CD14-positive monocyte (primary cell): ENCODE data around the gene WDR70. TPM values are rescaled to one million over a fixed set of nuclear protein-coding genes. Genes with fewer than 3 reads are reported as not detected.
A peak's percentile ranks its signal among the peaks of the same experiment; 100 is the strongest.

Experiments used
- DNase-seq, 3 donors: peaks; one replicate each; pipeline ENCODE4 v3.0.0-alpha.2; 2011 to 2022
- H2AFZ ChIP-seq: 2 replicates; pipeline ENCODE4 v1.6.0; 2012; ENCODE audit warnings: mild to moderate bottlenecking, low read depth, low read length, inconsistent platforms; ENCODE audit not compliant: insufficient read depth, poor library complexity, severe bottlenecking
- H3K27ac ChIP-seq, 2 donors: 1 replicate in 1 of 2; 2 replicates in 1 of 2; pipeline ENCODE4 v1.5.1; 2012 to 2013; ENCODE audit warnings: low read length in 2 of 2, control low read depth in 1 of 2, inconsistent platforms in 1 of 2, low read depth in 1 of 2, mild to moderate bottlenecking in 1 of 2
- H3K27me3 ChIP-seq, 2 donors: one replicate each; pipeline versions ENCODE4 v1.6.0 to v1.6.1; 2011 to 2013; ENCODE audit warnings: low read length in 2 of 2; ENCODE audit not compliant: control insufficient read depth in 2 of 2, insufficient read depth in 2 of 2
- H3K36me3 ChIP-seq, 2 donors: replicated peaks in 1 of 2; 1 replicate in 1 of 2; 2 replicates in 1 of 2; pipeline versions ENCODE4 v1.5.1 to v1.6.1; 2012 to 2013; ENCODE audit warnings: low read length in 2 of 2, control low read depth in 1 of 2, inconsistent platforms in 1 of 2, mild to moderate bottlenecking in 1 of 2; ENCODE audit not compliant: insufficient read depth in 2 of 2, control insufficient read depth in 1 of 2
- H3K4me1 ChIP-seq, 2 donors: 1 replicate in 1 of 2; 2 replicates in 1 of 2; pipeline versions ENCODE4 v1.5.1 to v1.6.1; 2012 to 2013; ENCODE audit warnings: low read length in 2 of 2, control low read depth in 1 of 2, inconsistent platforms in 1 of 2, mild to moderate bottlenecking in 1 of 2, moderate library complexity in 1 of 2; ENCODE audit not compliant: insufficient read depth in 2 of 2, control insufficient read depth in 1 of 2
- H3K4me2 ChIP-seq: replicated peaks from 2 replicates; pipeline ENCODE3; 2012; ENCODE audit warnings: low read length, moderate library complexity, mild to moderate bottlenecking; ENCODE audit not compliant: poor library complexity, severe bottlenecking; ENCODE audit errors: extremely low read depth
- H3K4me3 ChIP-seq, 3 experiments: fragments of 200-600 bp in 1 of 3; sonication (generic) in 1 of 3; replicated peaks in 1 of 3; 1 replicate in 2 of 3; 2 replicates in 1 of 3; pipeline ENCODE4 v1.5.1; 2011 to 2013; ENCODE audit warnings: low read length in 3 of 3, mild to moderate bottlenecking in 3 of 3, control low read depth in 2 of 3, low read depth in 2 of 3, inconsistent platforms in 1 of 3, moderate library complexity in 1 of 3
- H3K79me2 ChIP-seq: 2 replicates; pipeline ENCODE4 v1.6.0; 2012; ENCODE audit warnings: mild to moderate bottlenecking, control low read depth, inconsistent platforms, low read length, moderate library complexity; ENCODE audit not compliant: insufficient read depth
- H3K9ac ChIP-seq: 2 replicates; pipeline ENCODE4 v1.6.0; 2017; ENCODE audit warnings: low read length, mild to moderate bottlenecking; ENCODE audit not compliant: insufficient read depth, poor library complexity, severe bottlenecking
- H3K9me3 ChIP-seq, 2 donors: replicated peaks in 1 of 2; 1 replicate in 1 of 2; 2 replicates in 1 of 2; pipeline versions ENCODE4 v1.5.1 to v1.6.1; 2012 to 2013; ENCODE audit warnings: low read length in 2 of 2, control low read depth in 1 of 2; ENCODE audit not compliant: control insufficient read depth in 1 of 2, insufficient read depth in 1 of 2
- H4K20me1 ChIP-seq: 2 replicates; pipeline ENCODE4 v1.6.0; 2012; ENCODE audit warnings: mild to moderate bottlenecking, low read length, control low read depth, moderate library complexity; ENCODE audit not compliant: insufficient read depth
- H3K27ac Mint-ChIP-seq, 7 donors: one replicate each; pipeline ENCODE4 v1.8.0; 2020; ENCODE audit warnings: mild to moderate bottlenecking in 7 of 7, mixed read lengths in 7 of 7, moderate library complexity in 6 of 7, inconsistent platforms in 2 of 7
- H3K27me3 Mint-ChIP-seq, 3 donors: one replicate each; pipeline ENCODE4 v1.8.0; 2021 to 2022; ENCODE audit warnings: low read depth in 3 of 3, mild to moderate bottlenecking in 3 of 3, mixed read lengths in 3 of 3, moderate library complexity in 3 of 3, inconsistent platforms in 1 of 3
- H3K36me3 Mint-ChIP-seq, 2 donors: one replicate each; pipeline ENCODE4 v1.8.0; 2020; ENCODE audit warnings: mixed read lengths in 2 of 2, inconsistent platforms in 1 of 2, mild to moderate bottlenecking in 1 of 2
- H3K4me1 Mint-ChIP-seq: one replicate; pipeline ENCODE4 v1.8.0; 2020; ENCODE audit warnings: mild to moderate bottlenecking, mixed read lengths
- H3K4me3 Mint-ChIP-seq, 2 donors: one replicate each; pipeline ENCODE4 v1.8.0; 2020; ENCODE audit warnings: mild to moderate bottlenecking in 2 of 2, mixed read lengths in 2 of 2, moderate library complexity in 1 of 2
- H3K9me3 Mint-ChIP-seq, 7 donors: one replicate each; pipeline ENCODE4 v1.8.0; 2020 to 2022; ENCODE audit warnings: mixed read lengths in 7 of 7, mild to moderate bottlenecking in 6 of 7, moderate library complexity in 6 of 7, inconsistent platforms in 2 of 7
- WGBS: methylation state at CpG from one replicate; pipeline ENCODE4 v1.1.5; 2013; ENCODE audit warnings: missing lambda C conversion rate; ENCODE audit not compliant: insufficient coverage; 5-methylcytosine and 5-hydroxymethylcytosine counted together
- intact Hi-C, 2 donors: fragments of 100-400 bp; cut with micrococcal nuclease; formaldehyde crosslinking; loops; one replicate each; pipeline versions ENCODE4 v1.15.0 to v1.15.1; 2023
- polyA plus RNA-seq, 3 donors: library from polyadenylated mRNA; depleted of rRNA in 1 of 3; unstranded in 2 of 3; stranded (reverse) in 1 of 3; fragments of 300-500 nt in 2 of 3; fragments of >200 nt in 1 of 3; fragmentation: Illumina TruSeq in 2 of 3; gene quantifications; 1 replicate in 2 of 3; 2 replicates in 1 of 3; pipeline ENCODE4 v1.2.3, GENCODE V29; 2012 to 2021
- TF ChIP-seq, protein P1 (sequence below): fragments of 200-600 bp; IDR thresholded peaks from one replicate; pipeline ENCODE4 v1.8.0; 2022; ENCODE audit warnings: antibody characterized with exemption, mild to moderate bottlenecking

WDR70 gene
- polyA plus RNA-seq, 3 donors: 13.1 to 21.0 (median 19.1) TPM

- WGBS: no CpG with 5 or more reads among the region's 1 CpG
- Histone ChIP-seq H3K4me2 (no peak overlapping the region), H3K4me1 (peaks cover 3 to 7% of the 10 kb centered on the region in 2 donors), H3K27me3 (no peaks in the 10 kb centered on the region), H3K4me3 (no peak overlapping the region), H3K9me3 (no peaks in the 10 kb centered on the region), H3K79me2 (no peaks in the 10 kb centered on the region), H2AFZ (no peak overlapping the region), H4K20me1 (no peaks in the 10 kb centered on the region), H3K27ac (no peak overlapping the region), H3K9ac (no peak overlapping the region), H3K36me3 (peaks cover 0 to 5% of the 10 kb centered on the region in 2 donors)
- Mint-ChIP-seq H3K36me3 (peaks cover 13 to 17% of the 10 kb centered on the region in 2 donors), H3K4me1 (peaks cover 14% of the 10 kb centered on the region), H3K4me3 (no peak overlapping the region), H3K27ac (no peak overlapping the region), H3K9me3 (peaks cover 0 to 1% (median 0%) of the 10 kb centered on the region in 7 donors), H3K27me3 (no peaks in the 10 kb centered on the region)
- TF ChIP-seq, protein P1, sequence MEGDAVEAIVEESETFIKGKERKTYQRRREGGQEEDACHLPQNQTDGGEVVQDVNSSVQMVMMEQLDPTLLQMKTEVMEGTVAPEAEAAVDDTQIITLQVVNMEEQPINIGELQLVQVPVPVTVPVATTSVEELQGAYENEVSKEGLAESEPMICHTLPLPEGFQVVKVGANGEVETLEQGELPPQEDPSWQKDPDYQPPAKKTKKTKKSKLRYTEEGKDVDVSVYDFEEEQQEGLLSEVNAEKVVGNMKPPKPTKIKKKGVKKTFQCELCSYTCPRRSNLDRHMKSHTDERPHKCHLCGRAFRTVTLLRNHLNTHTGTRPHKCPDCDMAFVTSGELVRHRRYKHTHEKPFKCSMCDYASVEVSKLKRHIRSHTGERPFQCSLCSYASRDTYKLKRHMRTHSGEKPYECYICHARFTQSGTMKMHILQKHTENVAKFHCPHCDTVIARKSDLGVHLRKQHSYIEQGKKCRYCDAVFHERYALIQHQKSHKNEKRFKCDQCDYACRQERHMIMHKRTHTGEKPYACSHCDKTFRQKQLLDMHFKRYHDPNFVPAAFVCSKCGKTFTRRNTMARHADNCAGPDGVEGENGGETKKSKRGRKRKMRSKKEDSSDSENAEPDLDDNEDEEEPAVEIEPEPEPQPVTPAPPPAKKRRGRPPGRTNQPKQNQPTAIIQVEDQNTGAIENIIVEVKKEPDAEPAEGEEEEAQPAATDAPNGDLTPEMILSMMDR: no peak
- DNase-seq: no peak
- intact Hi-C loops: no loop called here
These were observed 337.3 kb downstream of the WDR70 start for GRCh38 chr5:37716405-37716804.

GRCh38 chr5:37717276-37717612, 338.1 kb downstream of the WDR70 start:
- no peaks in the 10 kb centered on the region for H3K9me3 Mint-ChIP-seq
- Histone ChIP-seq H3K79me2 (no peaks in the 10 kb centered on the region), H3K27me3 (no peaks in the 10 kb centered on the region), H4K20me1 (no peaks in the 10 kb centered on the region), H3K4me2 (no peak overlapping the region), H3K27ac (no peak overlapping the region), H3K36me3 (peaks cover 0 to 5% of the 10 kb centered on the region in 2 donors), H3K9me3 (no peaks in the 10 kb centered on the region), H3K9ac (no peak overlapping the region), H3K4me1 (peaks cover 11 to 16% of the 10 kb centered on the region in 2 donors), H3K4me3 (no peak overlapping the region), H2AFZ (no peak overlapping the region)
- TF ChIP-seq, protein P1: no peak
- H3K4me3 Mint-ChIP-seq: no peak overlapping the region
- DNase-seq: no peak
- H3K27ac Mint-ChIP-seq: peak overlapping the region in 1 of 7 donors; percentile 5
- no CpG with 5 or more reads among the region's 2 CpGs for WGBS
- intact Hi-C loops: no loop called here
- H3K4me1 Mint-ChIP-seq: peaks cover 21% of the 10 kb centered on the region
- peaks cover 13 to 16% of the 10 kb centered on the region in 2 donors for H3K36me3 Mint-ChIP-seq
- H3K27me3 Mint-ChIP-seq: no peaks in the 10 kb centered on the region
